IPS-NIHi7 (cell line): ENCODE measurements around the gene CACNA2D3.

ENCODE experiments used
- DNase-seq: peaks from one replicate; pipeline ENCODE4 v3.0.0; 2012; ENCODE audit warnings: mixed read lengths; ENCODE audit errors: extremely low spot score

The CACNA2D3 gene

GRCh38 chr3:55002416-55002930 lies 880.1 kb downstream of the CACNA2D3 start:
- DNase-seq = no peak

- DNase-seq = peak; percentile 38
Measured at GRCh38 chr3:55006244-55006676, 883.9 kb downstream of the CACNA2D3 start.

GRCh38 chr3:55007971-55008370 lies 885.6 kb downstream of the CACNA2D3 start:
- no peak for DNase-seq

- no peak for DNase-seq
Measured at GRCh38 chr3:55009372-55009771, 887.0 kb downstream of the CACNA2D3 start.

GRCh38 chr3:55012091-55012490 lies 889.7 kb downstream of the CACNA2D3 start:
- no peak for DNase-seq

GRCh38 chr3:55013145-55013925 lies 891.0 kb downstream of the CACNA2D3 start:
- DNase-seq = no peak

GRCh38 chr3:55014081-55014480 lies 891.7 kb downstream of the CACNA2D3 start:
- DNase-seq = no peak

GRCh38 chr3:55014906-55015305 lies 892.6 kb downstream of the CACNA2D3 start:
- DNase-seq = no peak

- DNase-seq = no peak
Measured at GRCh38 chr3:55017876-55018275, 895.5 kb downstream of the CACNA2D3 start.

GRCh38 chr3:55030938-55031337 lies 908.6 kb downstream of the CACNA2D3 start:
- DNase-seq = no peak

GRCh38 chr3:55036883-55037577 lies 914.7 kb downstream of the CACNA2D3 start:
- DNase-seq = no peak

- no peak for DNase-seq
Measured at GRCh38 chr3:55042591-55042990, 920.2 kb downstream of the CACNA2D3 start.

- DNase-seq = no peak
Measured at GRCh38 chr3:55044486-55044885, 922.1 kb downstream of the CACNA2D3 start.

GRCh38 chr3:55059027-55059629 lies 936.8 kb downstream of the CACNA2D3 start:
- no peak for DNase-seq

- no peak for DNase-seq
Measured at GRCh38 chr3:55060896-55061719, 938.8 kb downstream of the CACNA2D3 start.

GRCh38 chr3:55061720-55062034 lies 939.3 kb downstream of the CACNA2D3 start:
- no peak for DNase-seq

- no peak for DNase-seq
Measured at GRCh38 chr3:55064164-55064563, 941.8 kb downstream of the CACNA2D3 start.

- DNase-seq = no peak
Measured at GRCh38 chr3:55065331-55065730, 943.0 kb downstream of the CACNA2D3 start.

GRCh38 chr3:55066551-55067047 lies 944.2 kb downstream of the CACNA2D3 start:
- no peak for DNase-seq

GRCh38 chr3:55069950-55070349 lies 947.6 kb downstream of the CACNA2D3 start:
- peak; percentile 24 for DNase-seq

GRCh38 chr3:55074796-55075195 lies 952.4 kb downstream of the CACNA2D3 start:
- DNase-seq = no peak

GRCh38 chr3:55075846-55076245 lies 953.5 kb downstream of the CACNA2D3 start:
- DNase-seq = no peak
